Gastroesophageal sphincter (tissue), 4 donors: ENCODE measurements around the gene LDLRAD3. TPM values are rescaled to one million over a fixed set of nuclear protein-coding genes. Genes with fewer than 3 reads are reported as not detected.

Experiments used
- ATAC-seq: fragments of 150-250 bp; one replicate; pipeline ENCODE4 v1.9.1; 2016; ENCODE audit warnings: mild to moderate bottlenecking, moderate library complexity
- H3K27ac ChIP-seq, 4 donors: fragments of 200-600 bp; sonication (generic) in 3 of 4; 1 replicate in 3 of 4; 2 replicates in 1 of 4; pipeline ENCODE4 v1.5.1; 2016 to 2019
- H3K27me3 ChIP-seq: fragments of 200-600 bp; sonication (generic); one replicate; pipeline ENCODE4 v1.5.1; 2019
- H3K36me3 ChIP-seq, 2 donors: fragments of 200-600 bp; sonication (generic); one replicate each; pipeline ENCODE4 v1.5.1; 2019; ENCODE audit warnings: control low read depth in 1 of 2
- H3K4me1 ChIP-seq, 3 donors: fragments of 200-600 bp; sonication (generic); 1 replicate in 2 of 3; 2 replicates in 1 of 3; pipeline ENCODE4 v1.5.1; 2016 to 2019; ENCODE audit warnings: control low read depth in 2 of 3
- H3K4me3 ChIP-seq, 2 donors: fragments of 200-600 bp; sonication (generic); one replicate each; pipeline ENCODE4 v1.5.1; 2019; ENCODE audit warnings: mild to moderate bottlenecking in 1 of 2, moderate library complexity in 1 of 2
- H3K9me3 ChIP-seq, 3 donors: fragments of 200-600 bp; sonication (generic); one replicate each; pipeline ENCODE4 v1.5.1; 2017 to 2019; ENCODE audit warnings: control low read depth in 2 of 3
- CTCF ChIP-seq, 4 experiments: fragments of 200-600 bp in 2 of 4; fragments of 450-650 bp in 2 of 4; sonication (generic) in 1 of 4; IDR thresholded peaks; one replicate each; pipeline ENCODE4 v1.5.1; 2017 to 2019; ENCODE audit warnings: antibody characterized with exemption in 4 of 4, mild to moderate bottlenecking in 2 of 4, moderate library complexity in 2 of 4
- EP300 ChIP-seq: sonication (generic); formaldehyde crosslinking; IDR thresholded peaks from one replicate; pipeline ENCODE4 v1.6.1; 2017; ENCODE audit warnings: antibody characterized with exemption, mild to moderate bottlenecking
- POLR2A ChIP-seq, 2 donors: fragments of 450-650 bp; IDR thresholded peaks; one replicate each; pipeline ENCODE4 v1.6.1; 2017; ENCODE audit warnings: antibody characterized with exemption in 2 of 2, mild to moderate bottlenecking in 2 of 2, moderate library complexity in 1 of 2
- POLR2AphosphoS5 ChIP-seq: sonication (generic); formaldehyde crosslinking; IDR thresholded peaks from one replicate; pipeline ENCODE4 v1.6.1; 2017; ENCODE audit warnings: antibody characterized with exemption
- WGBS, 2 donors: methylation state at CpG; one replicate each; pipeline ENCODE4 v1.1.5; 2018; ENCODE audit warnings: low coverage in 1 of 2; 5-methylcytosine and 5-hydroxymethylcytosine counted together
- total RNA-seq, 4 donors: library from RNA; depleted of rRNA; stranded (reverse); fragments of >200 nt; gene quantifications; one replicate each; pipeline ENCODE4 v1.1.0, GENCODE V29; 2016

The LDLRAD3 gene
- total RNA-seq, 4 donors from 2014 or later = 4.0 to 8.9 (median 7.2) TPM

GRCh38 chr11:36240173-36240572, 296.3 kb downstream of the LDLRAD3 start:
- H3K9me3 ChIP-seq = no peaks in the 10 kb centered on the region
- TF ChIP-seq CTCF (IDR thresholded peaks at IDR 0.05) (no peak), POLR2AphosphoS5 (no peak), EP300 (no peak), POLR2A (IDR thresholded peaks at IDR 0.05) (no peak)
- ATAC-seq = no peak
- 91% methylated on average over 4 of the region's 4 CpGs; no CpG with 5 or more reads in 1 of the 2 donors for WGBS, 2 donors
- no peak overlapping the region for H3K4me3 ChIP-seq
- no peaks in the 10 kb centered on the region for H3K36me3 ChIP-seq
- H3K27me3 ChIP-seq = no peaks in the 10 kb centered on the region
- H3K4me1 ChIP-seq = no peaks in the 10 kb centered on the region
- H3K27ac ChIP-seq = no peak overlapping the region

- no peaks in the 10 kb centered on the region for H3K9me3 ChIP-seq
- H3K36me3 ChIP-seq = no peaks in the 10 kb centered on the region
- no peaks in the 10 kb centered on the region for H3K4me1 ChIP-seq
- WGBS, 2 donors = 95 to 100% methylated on average over 4 of the region's 4 CpGs
- no peaks in the 10 kb centered on the region for H3K27me3 ChIP-seq
- H3K27ac ChIP-seq = no peak overlapping the region
- TF ChIP-seq EP300 (no peak), POLR2A (IDR thresholded peaks at IDR 0.05) (no peak), POLR2AphosphoS5 (no peak), CTCF (IDR thresholded peaks at IDR 0.05) (no peak)
- H3K4me3 ChIP-seq = no peak overlapping the region
- ATAC-seq = no peak
Measured at GRCh38 chr11:36240801-36241200, 296.9 kb downstream of the LDLRAD3 start.

GRCh38 chr11:36241497-36241896, 297.6 kb downstream of the LDLRAD3 start:
- 67 to 100% methylated on average over 1 of the region's 1 CpG for WGBS, 2 donors
- H3K36me3 ChIP-seq = no peaks in the 10 kb centered on the region
- no peak overlapping the region for H3K4me3 ChIP-seq
- TF ChIP-seq POLR2A (IDR thresholded peaks at IDR 0.05) (no peak), EP300 (no peak), CTCF (IDR thresholded peaks at IDR 0.05) (no peak), POLR2AphosphoS5 (no peak)
- H3K27me3 ChIP-seq = no peaks in the 10 kb centered on the region
- ATAC-seq = no peak
- H3K27ac ChIP-seq = no peak overlapping the region
- no peaks in the 10 kb centered on the region for H3K4me1 ChIP-seq
- no peaks in the 10 kb centered on the region for H3K9me3 ChIP-seq

GRCh38 chr11:36243641-36244040, 299.8 kb downstream of the LDLRAD3 start:
- TF ChIP-seq CTCF (IDR thresholded peaks at IDR 0.05) (no peak), POLR2A (IDR thresholded peaks at IDR 0.05) (no peak), POLR2AphosphoS5 (no peak), EP300 (no peak)
- H3K27ac ChIP-seq = no peak overlapping the region
- 73 to 80% methylated on average over 1 of the region's 1 CpG for WGBS, 2 donors
- H3K4me3 ChIP-seq = no peak overlapping the region
- H3K27me3 ChIP-seq = peaks cover 9% of the 10 kb centered on the region
- no peaks in the 10 kb centered on the region for H3K9me3 ChIP-seq
- ATAC-seq = no peak
- no peaks in the 10 kb centered on the region for H3K4me1 ChIP-seq
- no peaks in the 10 kb centered on the region for H3K36me3 ChIP-seq

GRCh38 chr11:36247493-36247892, 303.6 kb downstream of the LDLRAD3 start:
- WGBS, 2 donors = 50 to 52% methylated on average over 3 of the region's 3 CpGs
- ATAC-seq = no peak
- TF ChIP-seq EP300 (no peak), CTCF (IDR thresholded peaks at IDR 0.05) (no peak), POLR2AphosphoS5 (no peak), POLR2A (IDR thresholded peaks at IDR 0.05) (no peak)

More at GRCh38 chr11:36247493-36247892, 303.6 kb downstream of the LDLRAD3 start:
- Histone ChIP-seq H3K4me1 (no peaks in the 10 kb centered on the region), H3K9me3 (peaks cover 0 to 13% (median 0%) of the 10 kb centered on the region in 3 donors), H3K27me3 (peaks cover 9% of the 10 kb centered on the region), H3K36me3 (no peaks in the 10 kb centered on the region), H3K27ac (no peak overlapping the region), H3K4me3 (no peak overlapping the region)
